Left colon (tissue), 2 donors: Measurements from ENCODE around the gene TET2. TPM values are rescaled to one million over a fixed set of nuclear protein-coding genes. Genes with fewer than 3 reads are reported as not detected.
A peak's percentile ranks its signal among the peaks of the same experiment; 100 is the strongest.

Experiments used
- ATAC-seq: fragments of 200-7000 bp; cut with Tn5 transposase; one replicate; pipeline ENCODE4 v1.9.1; 2020; ENCODE audit warnings: mild to moderate bottlenecking, moderate library complexity
- DNase-seq, 2 donors: peaks; one replicate each; pipeline ENCODE4 v3.0.0-alpha.2; 2020
- intact Hi-C, 2 donors: fragments of 100-400 bp; cut with DNase I in 1 of 2; cut with micrococcal nuclease in 1 of 2; formaldehyde crosslinking; loops; one replicate each; pipeline versions ENCODE4 v1.11.2 to v1.14.0; 2022; cut with DNase I, micrococcal nuclease
- total RNA-seq, 2 donors: library from RNA; stranded (reverse); fragmentation: NEBNext Ultra II Directional; extraction: Animal tissue kit (Norgen Biotek cat#: 25700); gene quantifications; one replicate each; pipeline ENCODE4 v1.2.1, GENCODE V29; 2021
- donor health status: DM: no; HTN: no; CAD: no.
- donor health status: DM: yes; HTN: yes; CAD: no.

TET2 gene
- total RNA-seq, 2 donors from 2014 or later = 30.8 to 31.2 TPM

DNA sequence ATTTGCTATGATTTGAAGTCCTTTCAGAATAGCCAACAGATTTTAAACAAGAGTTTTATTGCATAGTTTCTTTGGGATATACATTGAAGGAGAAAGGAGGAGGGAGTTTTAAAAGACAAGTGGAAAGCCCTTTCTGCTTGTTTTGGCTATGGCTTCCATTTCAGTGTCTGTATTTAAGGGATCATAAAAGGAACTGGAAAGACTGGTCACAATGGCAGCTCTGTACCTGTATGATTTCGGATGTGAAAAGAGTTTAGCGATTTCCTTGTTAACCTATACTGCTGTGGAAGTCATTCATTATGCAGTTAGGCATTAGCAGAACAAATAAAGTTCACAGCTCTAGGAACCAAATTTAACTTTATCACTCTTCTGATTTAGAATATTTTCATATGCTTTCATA is 60.7 kb downstream of the TET2 start:
- peak; percentile 82 for ATAC-seq
- intact Hi-C loops = no loop called here
- DNase-seq = no peak

DNA sequence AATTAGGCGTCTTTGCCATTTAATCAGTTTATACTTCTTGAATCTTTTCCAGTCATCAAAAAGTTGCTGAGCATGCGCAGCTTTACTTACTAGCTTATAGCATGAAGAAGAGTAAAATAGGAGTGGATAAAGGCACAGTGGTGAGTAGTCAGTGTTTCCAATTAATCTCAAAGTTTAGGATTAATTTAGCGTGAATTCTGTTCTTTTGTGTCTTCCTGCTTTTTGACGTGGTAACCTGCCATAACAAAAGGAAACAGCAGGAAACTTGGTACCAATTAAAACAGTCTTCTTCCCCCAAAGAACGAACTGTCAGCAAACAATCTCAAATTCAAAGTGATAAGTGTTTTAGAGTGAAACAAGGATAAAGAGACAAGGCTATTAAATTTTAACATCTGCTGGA is 61.9 kb downstream of the TET2 start:
- ATAC-seq = no peak
- no peak for DNase-seq
- intact Hi-C loops = no loop called here

DNA sequence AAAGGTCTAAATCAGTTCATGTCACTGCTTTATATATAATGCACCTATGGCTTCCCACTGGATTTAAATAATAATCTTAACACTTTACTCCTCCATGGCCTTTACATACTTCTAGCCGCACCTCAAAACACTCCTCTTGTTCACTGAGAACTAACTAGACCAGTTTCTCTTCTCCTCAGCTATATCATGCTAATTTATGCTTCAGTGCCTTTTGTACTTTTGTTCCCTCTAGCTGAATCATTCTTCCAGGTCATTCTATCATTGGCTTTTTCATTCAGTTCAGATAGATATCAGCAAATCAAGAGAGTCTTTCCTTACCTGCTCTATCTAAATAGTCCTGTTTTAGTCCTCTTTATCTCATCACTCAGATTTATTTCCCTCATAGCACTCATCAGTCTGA is 64.2 kb downstream of the TET2 start:
- intact Hi-C loops = no loop called here
- ATAC-seq = peak; percentile 88
- no peak for DNase-seq

DNA sequence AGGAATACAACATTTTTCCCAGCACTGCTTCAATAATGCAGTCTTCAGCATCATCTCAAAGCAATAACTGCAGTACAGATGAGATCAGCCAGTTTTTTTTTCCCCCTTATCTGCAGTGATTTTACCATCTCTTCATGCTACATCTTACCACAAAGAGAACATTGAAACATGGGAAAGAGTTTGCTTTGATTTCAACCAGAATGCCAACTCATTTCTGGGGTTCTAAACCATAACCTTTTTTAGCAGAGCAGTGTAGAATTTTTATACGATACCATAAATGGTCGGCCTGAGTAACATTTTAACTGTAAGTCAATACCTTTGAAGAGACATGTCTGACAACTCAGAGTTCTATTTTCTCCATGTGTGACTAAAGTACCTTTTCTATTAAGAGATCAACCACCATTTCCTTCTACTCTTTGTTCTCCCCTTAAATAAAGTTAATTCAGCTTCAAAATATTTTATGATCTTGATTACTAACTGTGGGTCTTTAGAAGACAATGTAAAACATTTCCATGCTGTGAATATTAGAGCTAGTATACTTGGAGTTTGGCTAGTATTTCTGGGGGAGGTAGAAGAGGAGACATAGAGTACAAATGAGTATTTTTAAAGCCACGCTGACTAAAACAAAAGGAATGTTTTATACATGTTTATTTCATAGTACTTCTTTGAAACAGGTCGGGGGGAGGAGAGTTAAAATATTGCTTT is 69.1 kb downstream of the TET2 start:
- intact Hi-C loops = no loop called here
- ATAC-seq (peak; percentile 52), DNase-seq (no peak)

DNA sequence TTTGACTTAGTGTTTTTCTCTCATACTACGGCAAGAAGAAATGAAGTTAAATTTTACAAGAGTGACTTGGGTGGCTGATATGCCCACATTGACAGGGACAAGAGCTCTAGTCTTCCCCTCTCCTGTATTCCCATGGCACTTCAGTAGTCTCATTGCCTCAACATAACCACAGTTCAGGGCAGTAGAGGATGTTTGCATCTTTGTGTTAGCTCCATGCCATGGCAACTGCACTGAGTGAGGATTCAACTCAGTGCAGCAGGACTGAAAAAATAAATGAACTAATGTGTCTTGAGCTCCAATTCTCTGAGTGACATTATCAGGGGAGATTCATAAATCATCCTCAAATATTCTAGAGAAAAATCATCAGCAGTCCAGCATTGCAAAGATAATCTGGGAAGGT is 78.8 kb downstream of the TET2 start:
- DNase-seq (no peak), ATAC-seq (no peak)
- intact Hi-C loops = no loop called here

DNA sequence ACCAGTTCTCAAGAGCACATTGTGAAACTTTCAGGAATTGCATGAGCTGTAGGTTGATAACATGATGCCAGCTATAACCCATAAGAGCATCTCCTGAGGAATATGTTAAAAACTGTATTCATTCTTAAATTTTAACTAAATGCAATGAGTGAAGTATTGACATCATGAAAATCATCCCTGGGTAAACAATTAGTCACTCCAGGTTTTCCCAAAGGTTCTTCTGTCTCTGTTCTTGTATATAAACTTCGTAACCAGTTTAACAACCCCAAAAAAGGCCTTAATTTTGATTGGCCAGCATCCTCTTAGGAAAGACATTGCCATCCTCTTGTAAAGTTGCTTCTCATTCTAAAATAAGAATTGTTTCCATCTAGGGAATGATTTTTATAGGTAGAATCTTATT is 80.4 kb downstream of the TET2 start:
- intact Hi-C loops = no loop called here
- no peak for DNase-seq
- ATAC-seq = no peak

DNA sequence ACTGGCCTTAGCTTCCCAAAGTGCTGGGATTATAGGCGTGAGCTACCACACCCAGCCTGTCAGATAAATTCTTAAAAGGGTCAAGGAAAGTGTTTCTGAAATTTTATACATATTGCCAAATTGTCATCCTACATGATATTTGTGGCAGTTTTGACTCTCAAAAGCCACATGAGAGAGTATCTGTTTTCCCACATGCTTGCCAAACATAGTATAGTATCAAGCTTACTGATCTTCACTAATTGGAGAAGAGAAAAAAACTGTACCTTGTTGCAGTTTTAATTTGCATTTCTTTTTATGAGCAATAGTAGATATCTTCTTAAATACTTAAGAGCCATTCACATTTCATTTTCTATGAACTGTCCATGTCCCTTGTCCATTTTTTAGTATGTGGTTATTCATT is 83.6 kb downstream of the TET2 start:
- no peak for ATAC-seq
- DNase-seq = no peak
- intact Hi-C loops = no loop called here

DNA sequence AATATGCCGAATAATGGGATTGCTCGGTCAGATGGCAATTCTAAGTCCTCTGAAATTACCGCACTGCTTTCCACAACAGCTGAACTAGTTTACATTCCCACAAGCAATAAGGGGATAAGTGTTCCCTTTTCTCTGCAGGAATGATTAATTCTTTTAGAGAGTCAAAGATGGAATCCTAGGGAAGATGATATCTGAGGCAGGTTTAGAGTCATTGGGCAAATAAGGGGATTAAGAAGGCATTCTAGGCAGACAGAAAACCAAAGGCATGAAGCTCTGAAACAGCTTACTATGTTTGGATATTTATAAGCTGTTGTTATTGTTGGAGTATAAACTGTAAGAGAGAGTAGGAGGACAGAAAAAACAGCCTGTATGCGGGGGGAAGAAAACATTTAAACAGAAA is 85.7 kb downstream of the TET2 start:
- ATAC-seq (no peak), DNase-seq (no peak)
- intact Hi-C loops = no loop called here

DNA sequence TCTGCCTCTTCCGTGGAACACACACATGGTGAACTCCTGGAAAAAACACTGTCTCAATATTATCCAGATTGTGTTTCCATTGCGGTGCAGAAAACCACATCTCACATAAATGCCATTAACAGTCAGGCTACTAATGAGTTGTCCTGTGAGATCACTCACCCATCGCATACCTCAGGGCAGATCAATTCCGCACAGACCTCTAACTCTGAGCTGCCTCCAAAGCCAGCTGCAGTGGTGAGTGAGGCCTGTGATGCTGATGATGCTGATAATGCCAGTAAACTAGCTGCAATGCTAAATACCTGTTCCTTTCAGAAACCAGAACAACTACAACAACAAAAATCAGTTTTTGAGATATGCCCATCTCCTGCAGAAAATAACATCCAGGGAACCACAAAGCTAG is 87.9 kb downstream of the TET2 start:
- no peak for ATAC-seq
- intact Hi-C loops = no loop called here
- DNase-seq = no peak

DNA sequence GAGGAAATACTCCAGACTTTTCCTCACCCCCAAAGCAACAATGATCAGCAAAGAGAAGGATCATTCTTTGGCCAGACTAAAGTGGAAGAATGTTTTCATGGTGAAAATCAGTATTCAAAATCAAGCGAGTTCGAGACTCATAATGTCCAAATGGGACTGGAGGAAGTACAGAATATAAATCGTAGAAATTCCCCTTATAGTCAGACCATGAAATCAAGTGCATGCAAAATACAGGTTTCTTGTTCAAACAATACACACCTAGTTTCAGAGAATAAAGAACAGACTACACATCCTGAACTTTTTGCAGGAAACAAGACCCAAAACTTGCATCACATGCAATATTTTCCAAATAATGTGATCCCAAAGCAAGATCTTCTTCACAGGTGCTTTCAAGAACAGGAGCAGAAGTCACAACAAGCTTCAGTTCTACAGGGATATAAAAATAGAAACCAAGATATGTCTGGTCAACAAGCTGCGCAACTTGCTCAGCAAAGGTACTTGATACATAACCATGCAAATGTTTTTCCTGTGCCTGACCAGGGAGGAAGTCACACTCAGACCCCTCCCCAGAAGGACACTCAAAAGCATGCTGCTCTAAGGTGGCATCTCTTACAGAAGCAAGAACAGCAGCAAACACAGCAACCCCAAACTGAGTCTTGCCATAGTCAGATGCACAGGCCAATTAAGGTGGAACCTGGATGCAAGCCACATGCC is 89.7 kb downstream of the TET2 start:
- DNase-seq (no peak), ATAC-seq (peak; percentile 32)
- intact Hi-C loops = no loop called here

DNA sequence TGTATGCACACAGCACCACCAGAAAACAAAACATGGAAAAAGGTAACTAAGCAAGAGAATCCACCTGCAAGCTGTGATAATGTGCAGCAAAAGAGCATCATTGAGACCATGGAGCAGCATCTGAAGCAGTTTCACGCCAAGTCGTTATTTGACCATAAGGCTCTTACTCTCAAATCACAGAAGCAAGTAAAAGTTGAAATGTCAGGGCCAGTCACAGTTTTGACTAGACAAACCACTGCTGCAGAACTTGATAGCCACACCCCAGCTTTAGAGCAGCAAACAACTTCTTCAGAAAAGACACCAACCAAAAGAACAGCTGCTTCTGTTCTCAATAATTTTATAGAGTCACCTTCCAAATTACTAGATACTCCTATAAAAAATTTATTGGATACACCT is 90.2 kb downstream of the TET2 start:
- intact Hi-C loops = no loop called here
- no peak for DNase-seq
- peak; percentile 37 for ATAC-seq

DNA sequence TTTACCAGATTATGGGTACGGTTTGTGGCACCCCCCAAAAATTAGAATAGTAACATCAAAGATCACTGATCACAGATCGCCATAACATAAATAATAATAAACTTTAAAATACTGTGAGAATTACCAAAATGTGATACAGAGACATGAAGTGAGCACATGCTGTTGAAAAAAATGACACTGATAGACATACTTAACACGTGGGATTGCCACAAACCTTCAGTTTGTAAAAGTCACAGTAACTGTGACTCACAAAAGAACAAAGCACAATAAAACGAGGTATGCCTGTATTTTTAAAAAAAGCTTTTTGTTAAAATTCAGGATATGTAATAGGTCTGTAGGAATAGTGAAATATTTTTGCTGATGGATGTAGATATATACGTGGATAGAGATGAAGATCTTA is 93.4 kb downstream of the TET2 start:
- DNase-seq (no peak), ATAC-seq (no peak)
- intact Hi-C loops = no loop called here

DNA sequence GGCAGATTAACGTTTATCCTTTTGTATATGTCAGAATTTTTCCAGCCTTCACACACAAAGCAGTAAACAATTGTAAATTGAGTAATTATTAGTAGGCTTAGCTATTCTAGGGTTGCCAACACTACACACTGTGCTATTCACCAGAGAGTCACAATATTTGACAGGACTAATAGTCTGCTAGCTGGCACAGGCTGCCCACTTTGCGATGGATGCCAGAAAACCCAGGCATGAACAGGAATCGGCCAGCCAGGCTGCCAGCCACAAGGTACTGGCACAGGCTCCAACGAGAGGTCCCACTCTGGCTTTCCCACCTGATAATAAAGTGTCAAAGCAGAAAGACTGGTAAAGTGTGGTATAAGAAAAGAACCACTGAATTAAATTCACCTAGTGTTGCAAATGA is 94.8 kb downstream of the TET2 start:
- ATAC-seq = no peak
- intact Hi-C loops = no loop called here
- no peak for DNase-seq

DNA sequence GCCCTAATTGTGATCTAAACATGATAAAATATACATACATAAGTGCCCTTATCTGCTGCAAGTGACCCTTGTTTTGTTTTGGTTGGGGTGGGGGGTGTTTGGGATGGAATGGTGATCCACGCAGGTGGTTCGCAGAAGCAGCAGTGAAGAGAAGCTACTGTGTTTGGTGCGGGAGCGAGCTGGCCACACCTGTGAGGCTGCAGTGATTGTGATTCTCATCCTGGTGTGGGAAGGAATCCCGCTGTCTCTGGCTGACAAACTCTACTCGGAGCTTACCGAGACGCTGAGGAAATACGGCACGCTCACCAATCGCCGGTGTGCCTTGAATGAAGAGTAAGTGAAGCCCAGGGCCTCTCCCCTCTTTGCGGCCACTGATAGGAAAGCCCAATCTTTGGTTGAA is 96.8 kb downstream of the TET2 start:
- intact Hi-C loops = no loop called here
- ATAC-seq = no peak
- no peak for DNase-seq

DNA sequence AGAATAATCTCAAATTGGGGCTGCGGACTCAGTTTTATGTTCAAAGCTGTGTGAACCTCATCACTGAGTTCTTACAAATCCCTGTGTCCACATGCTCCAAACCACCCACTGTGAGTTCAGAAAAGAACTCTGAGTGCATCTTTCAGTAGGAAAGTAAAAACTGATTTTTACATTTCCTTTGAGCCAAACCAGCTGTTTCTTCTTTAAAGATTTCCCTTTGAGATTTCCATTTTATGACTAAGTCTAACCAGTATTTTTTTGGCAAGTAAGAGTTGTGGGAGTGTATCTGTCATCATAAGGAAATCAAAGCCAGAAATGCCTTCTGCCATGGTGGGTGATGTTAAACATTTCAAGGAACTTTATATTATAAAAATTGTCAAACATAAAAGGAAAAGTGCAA is 100.0 kb downstream of the TET2 start:
- DNase-seq (no peak), ATAC-seq (no peak)
- intact Hi-C loops = no loop called here

DNA sequence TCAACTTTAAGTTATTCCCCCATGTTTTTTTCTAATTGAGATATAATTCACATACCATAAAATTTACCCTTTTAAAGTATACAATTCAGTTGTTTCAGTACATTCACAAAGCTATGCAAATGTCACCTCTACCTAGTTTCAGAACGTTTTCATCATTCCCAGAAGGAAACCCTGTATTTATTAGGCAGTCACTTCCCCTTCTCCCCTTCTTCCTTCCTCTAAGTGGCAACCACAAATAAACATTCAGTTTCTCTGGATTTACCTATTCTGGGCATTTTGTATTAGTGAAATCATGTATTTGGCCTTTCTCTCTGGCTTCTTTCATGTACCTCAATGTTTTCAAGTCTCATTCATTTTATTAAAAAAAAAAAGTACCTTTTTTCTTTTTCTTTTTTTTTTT is 101.9 kb downstream of the TET2 start:
- intact Hi-C loops = no loop called here
- DNase-seq (no peak), ATAC-seq (no peak)

DNA sequence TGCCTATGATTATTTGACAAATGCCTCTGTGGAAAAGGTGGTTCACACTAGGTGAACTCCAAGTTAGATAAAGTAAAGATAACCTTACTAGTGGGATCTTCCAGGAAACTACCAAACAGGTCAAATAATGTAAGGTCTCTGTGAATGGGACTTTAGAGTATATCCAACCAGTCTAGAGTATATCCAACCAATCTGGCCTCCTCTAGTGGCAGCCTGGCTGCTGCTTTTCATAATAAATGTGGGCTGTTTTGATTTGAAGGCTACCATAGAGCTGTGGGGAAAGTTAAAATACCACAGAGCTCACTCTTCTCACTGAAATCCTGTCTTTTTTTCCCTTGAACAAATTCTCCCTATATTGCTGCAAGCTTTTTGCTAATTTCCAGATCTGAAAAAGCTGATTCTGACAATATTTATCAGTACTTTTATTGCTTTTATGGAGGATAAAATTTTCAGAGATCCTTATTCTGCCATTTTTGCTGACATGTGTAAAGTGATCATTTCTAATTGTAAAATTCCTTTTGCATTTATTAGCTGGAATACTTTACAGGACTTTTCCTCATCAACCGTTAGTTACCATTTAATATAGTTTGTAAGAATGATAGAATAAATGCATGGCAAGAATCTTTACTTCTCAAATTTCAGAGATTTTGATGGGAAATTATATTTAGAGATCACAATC is 111.3 kb downstream of the TET2 start:
- ATAC-seq (peak; percentile 54), DNase-seq (no peak)
- intact Hi-C loops = no loop called here

DNA sequence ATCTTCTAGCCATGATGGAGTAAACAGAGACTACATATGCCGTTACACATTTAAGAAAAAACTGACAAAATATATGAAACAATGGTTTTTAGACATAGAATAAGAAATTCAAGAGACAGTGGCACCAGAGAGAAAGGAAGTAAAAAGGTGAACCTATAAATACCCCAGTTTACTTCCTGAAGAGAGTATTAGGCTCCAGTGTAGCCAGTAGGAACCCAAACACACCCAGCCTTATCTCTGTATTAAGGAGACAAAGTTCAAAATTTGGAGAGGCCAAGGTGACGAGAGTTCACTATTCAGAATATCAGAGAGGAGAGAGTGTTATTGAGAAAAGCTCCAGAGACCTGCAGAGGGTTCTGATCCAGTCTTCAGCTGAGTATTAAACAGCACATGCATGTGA is 119.0 kb downstream of the TET2 start:
- intact Hi-C loops = no loop called here
- DNase-seq = no peak
- peak; percentile 83 for ATAC-seq

DNA sequence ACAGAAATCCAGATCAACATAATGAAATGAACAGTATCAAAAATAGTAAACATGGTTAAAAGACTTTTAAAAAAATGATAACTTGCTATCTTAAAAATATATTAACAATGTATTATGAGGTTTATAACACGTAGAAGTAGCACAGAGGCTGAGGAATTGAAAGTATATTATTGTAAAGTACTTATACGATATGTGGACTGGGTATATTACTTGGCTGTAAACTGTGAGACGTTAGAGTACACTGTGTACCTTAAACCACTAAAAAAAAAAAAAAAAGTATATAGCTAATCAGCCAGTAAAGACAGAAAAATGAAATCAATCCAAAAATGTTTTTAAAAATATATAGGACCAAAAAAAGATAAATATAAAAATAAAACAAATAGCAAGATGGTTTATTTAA is 120.6 kb downstream of the TET2 start:
- ATAC-seq (peak; percentile 74), DNase-seq (no peak)
- intact Hi-C loops = no loop called here

DNA sequence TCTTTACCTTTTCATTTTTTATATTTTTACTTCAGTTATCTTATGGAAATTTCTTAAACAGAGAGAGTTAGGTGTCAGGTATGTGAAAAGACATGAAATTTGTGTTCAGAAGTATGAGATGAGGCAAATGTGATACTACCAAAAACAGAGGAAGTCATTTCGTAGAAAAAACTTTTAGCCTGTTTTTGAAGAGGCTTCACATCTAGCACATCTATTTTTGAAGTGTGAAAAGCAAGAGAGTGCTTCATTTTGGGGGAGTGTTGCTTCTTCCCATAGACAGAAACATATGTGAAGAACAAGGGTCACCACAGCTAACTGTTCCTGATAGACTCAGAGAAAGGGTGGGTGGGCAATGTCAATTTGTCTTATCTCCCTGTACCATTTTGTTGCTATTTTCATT is 125.3 kb downstream of the TET2 start:
- DNase-seq (no peak), ATAC-seq (no peak)
- intact Hi-C loops = no loop called here
